Measurements from ENCODE around the gene CTRL.

Gene CTRL

DNA sequence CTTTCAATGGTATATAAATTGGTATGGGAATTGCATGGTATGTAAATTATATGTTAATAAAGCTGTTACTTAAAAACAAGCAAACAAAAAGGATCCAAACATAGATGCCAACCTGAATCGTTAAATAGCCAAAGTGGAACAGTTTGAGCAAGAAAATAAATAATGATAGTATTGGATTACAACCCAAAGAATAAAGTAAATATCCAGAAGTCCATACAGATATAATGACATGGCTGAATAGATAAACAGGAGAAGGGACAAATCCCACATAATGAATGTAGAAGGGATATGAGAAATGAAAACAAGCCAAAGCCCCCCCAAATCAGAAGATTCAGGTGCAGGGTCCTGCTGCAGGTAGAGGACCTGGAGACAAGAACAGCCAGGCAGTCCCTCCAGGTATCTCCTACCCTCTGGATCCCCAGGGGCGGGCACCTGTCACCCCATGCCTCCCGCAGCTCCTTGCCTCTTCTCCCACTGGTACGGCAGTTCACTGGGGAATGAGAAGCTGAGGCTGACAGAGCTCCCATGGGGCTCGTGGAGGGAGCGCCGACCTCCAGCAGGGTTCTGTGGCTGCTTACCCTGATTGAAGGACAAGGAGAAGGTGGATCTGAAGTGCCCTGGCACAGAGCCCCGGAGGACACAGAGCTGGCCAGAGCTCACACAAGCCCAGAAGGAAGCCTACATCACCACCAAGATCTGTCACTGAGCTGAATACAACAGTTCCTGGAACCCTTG lies 22.1 kb upstream of the CTRL start:
- DNase-seq (ENCODE audit: insufficient read length, low spot score) (no peak), FAIRE-seq (no peak)
- TF ChIP-seq POLR2A (IDR thresholded peaks at IDR 0.05; ENCODE audit: low read depth, low read length): no peak

DNA sequence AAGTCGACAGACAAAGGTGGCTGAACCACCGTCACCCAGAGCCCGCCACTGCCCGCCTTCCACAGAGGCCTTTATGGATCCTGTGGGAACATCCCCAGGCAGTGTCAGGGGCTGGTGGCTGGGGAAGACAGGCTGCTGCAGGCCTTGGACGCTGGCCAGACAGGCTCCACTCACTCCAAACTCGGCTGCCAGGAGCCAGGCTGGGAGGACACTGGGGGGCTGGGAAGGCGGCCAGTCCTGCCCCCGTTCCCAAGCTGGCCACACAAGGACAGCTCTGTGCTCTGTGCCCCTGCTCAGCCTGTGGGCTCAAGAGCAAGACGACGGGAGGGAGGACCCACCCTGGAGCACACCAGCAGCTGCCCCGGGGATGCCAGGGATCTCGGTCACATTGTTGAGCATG lies 19.8 kb upstream of the CTRL start:
- DNase-seq (ENCODE audit: insufficient read length, low spot score) (no peak), FAIRE-seq (no peak)
- no peak for TF ChIP-seq POLR2A (IDR thresholded peaks at IDR 0.05; ENCODE audit: low read depth, low read length)

GRCh38 chr16:67950335-67950843 lies 18.7 kb upstream of the CTRL start:
- DNase-seq (ENCODE audit: insufficient read length, low spot score): no peak
- FAIRE-seq: no peak
- TF ChIP-seq POLR2A (IDR thresholded peaks at IDR 0.05; ENCODE audit: low read depth, low read length): no peak

- DNase-seq (ENCODE audit: insufficient read length, low spot score) (no peak), FAIRE-seq (no peak)
- no peak for TF ChIP-seq POLR2A (IDR thresholded peaks at IDR 0.05; ENCODE audit: low read depth, low read length)
Measured at GRCh38 chr16:67949645-67950044, 18.0 kb upstream of the CTRL start.

- no peak for TF ChIP-seq POLR2A (IDR thresholded peaks at IDR 0.05; ENCODE audit: low read depth, low read length)
- DNase-seq (ENCODE audit: insufficient read length, low spot score) (no peak), FAIRE-seq (no peak)
Measured at GRCh38 chr16:67948015-67948414, 16.4 kb upstream of the CTRL start.

DNA sequence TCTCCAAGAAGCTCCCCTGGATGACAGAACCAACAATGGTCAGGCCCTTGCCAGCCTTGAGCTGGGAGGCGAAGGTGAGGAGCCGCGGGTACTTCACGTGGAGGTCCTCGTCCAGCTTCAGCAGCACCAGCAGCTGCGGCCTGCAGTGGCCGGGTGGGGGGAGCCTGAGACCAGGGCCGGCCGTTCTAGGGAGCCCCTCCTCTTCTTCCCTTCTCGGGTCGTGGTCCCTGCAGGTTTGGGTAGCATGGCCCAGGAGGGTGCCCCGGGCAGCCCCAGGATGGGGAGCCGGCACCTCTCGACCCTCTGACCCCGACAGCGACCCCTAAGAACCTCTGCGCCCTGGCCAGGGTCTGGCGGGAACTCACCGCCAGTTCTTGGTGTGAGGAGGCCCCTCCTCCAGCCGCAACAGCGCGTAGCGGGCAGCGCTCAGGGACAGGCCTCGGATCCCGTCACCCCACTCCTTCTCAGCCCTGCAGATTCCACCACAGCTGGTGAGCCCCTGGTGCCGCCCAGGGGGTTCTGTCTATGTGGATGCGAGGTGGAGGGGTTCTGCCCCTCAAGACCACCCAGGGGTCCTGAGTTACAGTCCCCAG lies 15.4 kb upstream of the CTRL start:
- DNase-seq (ENCODE audit: insufficient read length, low spot score) (no peak), FAIRE-seq (no peak)
- TF ChIP-seq POLR2A (IDR thresholded peaks at IDR 0.05; ENCODE audit: low read depth, low read length): no peak

- DNase-seq (ENCODE audit: insufficient read length, low spot score) (no peak), FAIRE-seq (no peak)
- no peak for TF ChIP-seq POLR2A (IDR thresholded peaks at IDR 0.05; ENCODE audit: low read depth, low read length)
Measured at GRCh38 chr16:67946128-67946569, 14.5 kb upstream of the CTRL start.

GRCh38 chr16:67945392-67945933 lies 13.8 kb upstream of the CTRL start:
- FAIRE-seq (no peak), DNase-seq (ENCODE audit: insufficient read length, low spot score) (no peak)
- no peak for TF ChIP-seq POLR2A (IDR thresholded peaks at IDR 0.05; ENCODE audit: low read depth, low read length)

GRCh38 chr16:67944690-67945391 lies 13.2 kb upstream of the CTRL start:
- DNase-seq (ENCODE audit: insufficient read length, low spot score) (no peak), FAIRE-seq (no peak)
- no peak for TF ChIP-seq POLR2A (IDR thresholded peaks at IDR 0.05; ENCODE audit: low read depth, low read length)

GRCh38 chr16:67943619-67944504 lies 12.2 kb upstream of the CTRL start, which contains the start of gene LCAT:
LCAT (minus strand) TSS chr16:67944120; CDS start chr16:67944101, 19 bp downstream.
- TF ChIP-seq POLR2A (IDR thresholded peaks at IDR 0.05; ENCODE audit: low read depth, low read length): no peak
- DNase-seq (ENCODE audit: insufficient read length, low spot score) (no peak), FAIRE-seq (no peak)

DNA sequence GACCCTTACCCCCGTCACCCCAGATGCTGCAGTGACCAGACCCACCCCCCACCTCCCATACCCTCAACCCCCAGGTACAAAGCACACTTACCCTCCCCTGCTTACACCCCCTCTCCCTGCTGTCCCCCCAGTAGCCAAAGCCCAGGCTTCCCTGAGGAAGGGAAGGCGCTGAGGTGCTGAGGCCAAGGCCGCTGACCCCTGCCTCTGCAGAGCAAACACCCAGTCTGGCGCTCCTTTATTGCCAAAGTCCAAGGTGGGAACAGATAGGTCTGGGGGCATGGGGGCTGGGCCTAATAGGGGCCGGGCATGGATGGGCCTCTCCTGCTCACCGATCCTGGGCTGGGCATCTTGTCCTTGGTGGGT lies 11.6 kb upstream of the CTRL start:
- no peak for TF ChIP-seq POLR2A (IDR thresholded peaks at IDR 0.05; ENCODE audit: low read depth, low read length)
- FAIRE-seq: no peak
- no peak for DNase-seq (ENCODE audit: insufficient read length, low spot score)

DNA sequence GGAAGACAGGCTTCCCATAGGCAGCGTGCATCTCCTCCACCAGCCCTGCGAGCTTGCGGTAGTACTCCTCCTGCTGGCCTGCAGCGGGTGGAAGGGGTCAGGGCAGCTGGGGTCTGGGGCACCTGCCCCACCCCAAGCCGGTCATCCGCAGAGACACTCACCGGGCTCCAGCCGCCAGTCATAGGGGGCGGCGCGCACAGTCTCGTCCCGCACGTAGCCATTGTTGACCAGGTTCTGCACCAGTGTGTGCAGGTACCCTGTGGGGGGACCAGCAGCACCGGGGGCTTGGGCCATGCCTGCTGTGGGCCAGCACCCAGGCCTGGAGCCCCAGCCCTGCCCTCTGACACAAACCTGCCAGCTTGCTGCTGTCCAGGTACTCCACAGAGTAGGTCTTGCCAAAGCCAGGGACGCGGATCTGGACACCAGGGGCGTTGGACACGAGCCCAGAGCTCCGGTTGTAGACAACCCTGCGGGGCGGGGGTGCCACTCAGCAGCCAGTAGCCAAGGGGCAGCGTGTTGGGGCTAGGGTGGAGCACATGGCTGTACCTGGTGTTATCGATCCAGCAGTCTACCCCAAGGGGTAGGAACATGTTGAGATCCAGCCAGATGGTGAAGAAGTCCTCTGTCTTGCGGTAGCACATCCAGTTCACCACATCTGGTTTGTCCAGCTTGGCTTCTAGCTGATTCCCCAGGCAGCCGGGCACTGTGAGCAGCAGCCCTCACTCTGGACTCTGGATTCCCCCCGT lies 11.0 kb upstream of the CTRL start:
- FAIRE-seq: no peak

DNA sequence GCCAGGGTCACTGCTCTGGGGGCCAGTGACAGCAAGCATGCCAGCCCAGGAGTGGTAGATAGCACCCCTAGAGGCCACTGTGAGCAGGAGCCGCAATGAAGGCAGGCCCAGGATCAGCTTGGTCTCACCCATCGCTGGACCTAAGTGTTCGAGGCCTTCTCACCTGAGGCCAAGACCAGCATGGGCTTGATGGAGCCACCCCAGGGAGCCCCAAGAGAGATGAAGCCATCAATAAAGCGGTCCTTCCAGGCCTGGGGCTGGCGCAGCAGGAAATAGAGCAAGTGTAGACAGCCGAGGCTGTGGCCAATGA lies 10.5 kb upstream of the CTRL start:
- FAIRE-seq (no peak), DNase-seq (ENCODE audit: insufficient read length, low spot score) (peak; percentile 33)
- TF ChIP-seq POLR2A (IDR thresholded peaks at IDR 0.05; ENCODE audit: low read depth, low read length): no peak

More for the DNA sequence above, 11.0 kb upstream of the CTRL start:
- DNase-seq (ENCODE audit: insufficient read length, low spot score): no peak
- TF ChIP-seq POLR2A (IDR thresholded peaks at IDR 0.05; ENCODE audit: low read depth, low read length): no peak

All from H54 (cell line).